Natural killer cell (primary cell): ENCODE results near the gene RPL10. TPM values are rescaled to one million over a fixed set of nuclear protein-coding genes. Genes with fewer than 3 reads are reported as not detected.

Experiments
- ATAC-seq, 3 donors: fragments of 150-1000 bp in 2 of 3; fragments of 200-7000 bp in 1 of 3; cut with Tn5 transposase; 1 replicate in 1 of 3; 2 replicates in 2 of 3; pipeline ENCODE4 v1.10.0; 2021; ENCODE audit warnings: mild to moderate bottlenecking in 2 of 3, moderate library complexity in 2 of 3
- DNase-seq, 2 donors: peaks; one replicate each; pipeline versions ENCODE4 v3.0.0 to v3.0.0-alpha.2; 2013 to 2021; ENCODE audit warnings: mixed read lengths in 1 of 2
- H3K27ac ChIP-seq: one replicate; pipeline ENCODE4 v1.5.1; 2013; ENCODE audit warnings: mild to moderate bottlenecking, low read length
- H3K27me3 ChIP-seq: one replicate; pipeline ENCODE4 v1.6.1; 2013; ENCODE audit warnings: low read length; ENCODE audit not compliant: control insufficient read depth, insufficient read depth
- H3K36me3 ChIP-seq: one replicate; pipeline ENCODE4 v1.6.1; 2013; ENCODE audit warnings: low read length; ENCODE audit not compliant: control insufficient read depth, insufficient read depth
- H3K4me1 ChIP-seq: one replicate; pipeline ENCODE4 v1.6.1; 2013; ENCODE audit warnings: low read length; ENCODE audit not compliant: control insufficient read depth, insufficient read depth
- H3K4me3 ChIP-seq: one replicate; pipeline ENCODE4 v1.5.1; 2013; ENCODE audit warnings: low read length
- H3K9me3 ChIP-seq: one replicate; pipeline ENCODE4 v1.6.1; 2013; ENCODE audit warnings: low read length; ENCODE audit not compliant: control insufficient read depth, insufficient read depth
- H3K27ac Mint-ChIP-seq, 2 donors: one replicate each; pipeline ENCODE4 v1.8.0; 2022; ENCODE audit warnings: mild to moderate bottlenecking in 2 of 2, mixed read lengths in 2 of 2, moderate library complexity in 1 of 2
- H3K27me3 Mint-ChIP-seq, 2 donors: one replicate each; pipeline ENCODE4 v1.8.0; 2022; ENCODE audit warnings: low read depth in 2 of 2, mixed read lengths in 2 of 2
- H3K36me3 Mint-ChIP-seq: one replicate; pipeline ENCODE4 v1.8.0; 2022; ENCODE audit warnings: mixed read lengths
- H3K4me1 Mint-ChIP-seq, 2 donors: one replicate each; pipeline ENCODE4 v1.8.0; 2022; ENCODE audit warnings: mixed read lengths in 2 of 2
- H3K4me3 Mint-ChIP-seq: one replicate; pipeline ENCODE4 v1.8.0; 2022; ENCODE audit warnings: mild to moderate bottlenecking, moderate library complexity, mixed read lengths
- H3K9me3 Mint-ChIP-seq, 2 donors: one replicate each; pipeline ENCODE4 v1.8.0; 2022; ENCODE audit warnings: mixed read lengths in 2 of 2
- CTCF ChIP-seq: fragments of 200-600 bp; IDR thresholded peaks from one replicate; pipeline ENCODE4 v1.8.0; 2022; ENCODE audit warnings: antibody characterized with exemption
- WGBS: methylation state at CpG from one replicate; pipeline ENCODE4 v1.1.7; 2013; ENCODE audit warnings: missing lambda C conversion rate; ENCODE audit not compliant: insufficient coverage; 5-methylcytosine and 5-hydroxymethylcytosine counted together
- intact Hi-C: fragments of 100-400 bp; cut with micrococcal nuclease; formaldehyde crosslinking; loops from one replicate; pipeline ENCODE4 v1.14.2; 2022
- total RNA-seq, 4 donors: library from RNA; stranded (reverse); fragments of 120-200 nt in 1 of 4; gene quantifications; one replicate each; pipeline versions ENCODE4 v1.2.3 to v1.2.4, GENCODE V29; 2013 to 2022

Gene RPL10
- total RNA-seq, 3 donors from 2014 or later (not counting 1 experiment from before 2014, with no cell fraction given) = 2,249 to 2,456 (median 2,324) TPM

DNA sequence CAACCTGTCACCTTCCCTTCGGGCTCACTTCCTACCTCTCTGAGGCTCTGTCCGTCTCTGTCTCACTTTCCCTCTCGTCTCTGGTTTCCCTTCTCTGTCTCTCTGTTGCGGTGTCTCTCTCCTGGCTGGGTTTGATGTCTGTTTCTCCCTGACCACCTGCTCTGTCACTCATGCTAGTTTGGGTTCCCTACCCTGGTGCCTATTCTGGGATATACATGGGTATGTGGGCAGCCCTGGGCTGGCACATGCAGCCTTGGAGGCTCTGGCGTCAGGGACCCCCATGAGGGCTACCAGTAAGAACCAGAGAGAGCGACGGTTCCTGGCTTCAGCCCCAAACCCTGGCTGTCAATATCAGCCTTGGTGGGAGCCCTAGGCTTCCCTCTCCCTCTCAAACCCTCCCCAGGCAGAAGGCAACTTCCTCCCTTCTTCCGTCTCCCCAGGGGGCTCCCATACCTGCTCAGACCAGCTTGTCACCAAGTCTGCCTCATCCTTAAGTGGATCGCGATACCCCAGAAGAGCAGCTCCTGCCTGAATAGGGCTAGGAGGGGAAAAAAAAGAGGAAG, 10.6 kb downstream of the RPL10 start:
- peak overlapping the region; percentile 31 for H3K4me3 ChIP-seq
- no peaks in the 10 kb centered on the region for H3K36me3 ChIP-seq
- no peaks in the 10 kb centered on the region for H3K27me3 ChIP-seq
- ATAC-seq (peak in 2 of 3 donors; percentile 2 to 11), DNase-seq (peak in 1 of 2 donors; percentile 2)
- H3K9me3 Mint-ChIP-seq = no peaks in the 10 kb centered on the region
- peaks cover 0 to 6% of the 10 kb centered on the region in 2 donors for H3K27me3 Mint-ChIP-seq
- peak overlapping the region; percentile 74 to 90 for H3K27ac Mint-ChIP-seq
- no peaks in the 10 kb centered on the region for H3K36me3 Mint-ChIP-seq
- peaks cover 32% of the 10 kb centered on the region for H3K4me1 ChIP-seq
- intact Hi-C loops = no loop called here
- peak overlapping the region; percentile 74 for H3K4me3 Mint-ChIP-seq
- H3K4me1 Mint-ChIP-seq = peaks cover 5 to 26% of the 10 kb centered on the region in 2 donors
- no peak for TF ChIP-seq CTCF
- no peaks in the 10 kb centered on the region for H3K9me3 ChIP-seq
- H3K27ac ChIP-seq = peak overlapping the region; percentile 73
- 29% methylated on average over 10 of the region's 10 CpGs for WGBS

- Histone ChIP-seq H3K9me3 (no peaks in the 10 kb centered on the region), H3K27me3 (no peaks in the 10 kb centered on the region), H3K4me1 (peaks cover 32% of the 10 kb centered on the region), H3K36me3 (no peaks in the 10 kb centered on the region), H3K4me3 (peak within 1 kb of the TSS; percentile 31), H3K27ac (peak within 1 kb of the TSS; percentile 73)
- DNase-seq (peak; percentile 25 to 30), ATAC-seq (peak; percentile 45 to 62 (median 52))
- H3K9me3 Mint-ChIP-seq = no peaks in the 10 kb centered on the region
- no peak for TF ChIP-seq CTCF
- no peaks in the 10 kb centered on the region for H3K36me3 Mint-ChIP-seq
- 26% methylated on average over 26 of the region's 26 CpGs for WGBS
- peak within 1 kb of the TSS; percentile 74 to 90 for H3K27ac Mint-ChIP-seq
- intact Hi-C loops = no loop called here
- peak within 1 kb of the TSS; percentile 74 for H3K4me3 Mint-ChIP-seq
- H3K4me1 Mint-ChIP-seq = peaks cover 5 to 26% of the 10 kb centered on the region in 2 donors
- peaks cover 0 to 6% of the 10 kb centered on the region in 2 donors for H3K27me3 Mint-ChIP-seq
Observed at GRCh38 chrX:154409222-154409871, 11.2 kb downstream of the RPL10 start, which contains the start of gene DNASE1L1. DNASE1L1 (minus strand) TSS chrX:154409254; CDS start chrX:154405568, 3,686 bp downstream.

GRCh38 chrX:154411981-154412340, 13.8 kb downstream of the RPL10 start:
- peaks cover 0 to 6% of the 10 kb centered on the region in 2 donors for H3K27me3 Mint-ChIP-seq
- WGBS = 2% methylated on average over 26 of the region's 29 CpGs
- H3K27ac Mint-ChIP-seq = peak overlapping the region; percentile 68 to 79
- Histone ChIP-seq H3K36me3 (no peaks in the 10 kb centered on the region), H3K27ac (peak overlapping the region; percentile 56), H3K9me3 (no peaks in the 10 kb centered on the region), H3K27me3 (no peaks in the 10 kb centered on the region), H3K4me3 (peak overlapping the region; percentile 47), H3K4me1 (peaks cover 32% of the 10 kb centered on the region)
- TF ChIP-seq CTCF = no peak
- peak; percentile 29 to 59 (median 44) for ATAC-seq
- peak overlapping the region; percentile 74 for H3K4me3 Mint-ChIP-seq
- no peaks in the 10 kb centered on the region for H3K9me3 Mint-ChIP-seq
- DNase-seq = peak in 1 of 2 donors; percentile 55
- peaks cover 5 to 26% of the 10 kb centered on the region in 2 donors for H3K4me1 Mint-ChIP-seq
- H3K36me3 Mint-ChIP-seq = no peaks in the 10 kb centered on the region
- intact Hi-C loops = no loop called here
